Measurements from ENCODE around the gene ATCAY.

- TF ChIP-seq SETDB1 (CRISPR knock-in tag; IDR thresholded peaks at IDR 0.05; ENCODE audit: borderline replicate concordance) (no peak), RFX5 (IDR thresholded peaks at IDR 0.05; ENCODE audit: low read depth, low read length) (no peak), PHF8 (CRISPR knock-in tag; IDR thresholded peaks at IDR 0.05) (no peak), NR2C2 (CRISPR knock-in tag; IDR thresholded peaks at IDR 0.05; ENCODE audit: borderline replicate concordance) (no peak), CTCF (CRISPR knock-in tag; IDR thresholded peaks at IDR 0.05) (no peak), ZNF24 (IDR thresholded peaks at IDR 0.05) (no peak), BCL3 (CRISPR knock-in tag; IDR thresholded peaks at IDR 0.05) (no peak), FOSL1 (CRISPR knock-in tag; IDR thresholded peaks at IDR 0.05; ENCODE audit: borderline replicate concordance) (no peak), ZNF737 (CRISPR knock-in tag; IDR thresholded peaks at IDR 0.05; ENCODE audit: borderline replicate concordance) (no peak), YY1 (IDR thresholded peaks at IDR 0.05; ENCODE audit: insufficient read depth, insufficient replicate concordance, low read depth, low read length) (no peak)
These were observed 37.5 kb upstream of the ATCAY start for GRCh38 chr19:3842948-3843347.
